22Rv1 (cell line): ENCODE results near the gene LCT.
"Not testable (repeated sequence)": the region's sequence is repeated elsewhere in the genome, so short reads cannot be mapped to it uniquely, and the experiment has no call there.

Experiments
- H3K27ac ChIP-seq: fragments of 450-650 bp; 2 replicates; pipeline ENCODE4 v1.5.1; 2017
- ZFX ChIP-seq: fragments of 450-650 bp; IDR thresholded peaks from 2 replicates; pipeline ENCODE4 v1.6.1; 2017; ENCODE audit warnings: antibody characterized with exemption, borderline replicate concordance
- TF ChIP-seq, protein P1 (sequence below): fragments of 450-650 bp; IDR thresholded peaks from 2 replicates; pipeline ENCODE4 v1.5.1; 2017; ENCODE audit warnings: mild to moderate bottlenecking

The LCT gene

GRCh38 chr2:135798275-135798705 lies 38.7 kb downstream of the LCT start:
- no peak overlapping the region for H3K27ac ChIP-seq
- no peak for TF ChIP-seq ZFX
- TF ChIP-seq, protein P1, sequence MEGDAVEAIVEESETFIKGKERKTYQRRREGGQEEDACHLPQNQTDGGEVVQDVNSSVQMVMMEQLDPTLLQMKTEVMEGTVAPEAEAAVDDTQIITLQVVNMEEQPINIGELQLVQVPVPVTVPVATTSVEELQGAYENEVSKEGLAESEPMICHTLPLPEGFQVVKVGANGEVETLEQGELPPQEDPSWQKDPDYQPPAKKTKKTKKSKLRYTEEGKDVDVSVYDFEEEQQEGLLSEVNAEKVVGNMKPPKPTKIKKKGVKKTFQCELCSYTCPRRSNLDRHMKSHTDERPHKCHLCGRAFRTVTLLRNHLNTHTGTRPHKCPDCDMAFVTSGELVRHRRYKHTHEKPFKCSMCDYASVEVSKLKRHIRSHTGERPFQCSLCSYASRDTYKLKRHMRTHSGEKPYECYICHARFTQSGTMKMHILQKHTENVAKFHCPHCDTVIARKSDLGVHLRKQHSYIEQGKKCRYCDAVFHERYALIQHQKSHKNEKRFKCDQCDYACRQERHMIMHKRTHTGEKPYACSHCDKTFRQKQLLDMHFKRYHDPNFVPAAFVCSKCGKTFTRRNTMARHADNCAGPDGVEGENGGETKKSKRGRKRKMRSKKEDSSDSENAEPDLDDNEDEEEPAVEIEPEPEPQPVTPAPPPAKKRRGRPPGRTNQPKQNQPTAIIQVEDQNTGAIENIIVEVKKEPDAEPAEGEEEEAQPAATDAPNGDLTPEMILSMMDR: no peak

GRCh38 chr2:135797497-135798274 lies 39.3 kb downstream of the LCT start:
- H3K27ac ChIP-seq: no peak overlapping the region
- no peak for TF ChIP-seq ZFX
- TF ChIP-seq, protein P1: peak; percentile 79

DNA sequence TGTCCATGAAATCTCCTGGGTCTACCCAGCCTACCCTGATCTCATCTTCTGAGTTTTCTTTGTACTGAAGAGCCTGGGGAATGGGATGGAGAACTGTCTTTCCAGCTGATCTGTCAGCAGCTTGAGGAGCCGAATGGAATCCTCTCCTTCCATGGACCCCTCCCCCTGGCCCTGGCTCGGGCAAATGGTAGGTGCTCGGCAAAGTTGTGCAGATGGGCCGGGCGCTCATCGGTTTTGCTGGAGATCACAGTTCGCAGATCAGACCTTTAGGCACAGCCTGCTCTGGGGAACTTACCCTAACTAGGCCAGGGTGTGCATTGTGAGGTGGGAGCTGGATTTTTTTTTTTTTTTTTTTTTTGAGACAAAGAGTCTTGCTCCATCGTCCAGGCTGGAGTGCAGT lies 40.4 kb downstream of the LCT start:
- TF ChIP-seq, protein P1: no peak
- TF ChIP-seq ZFX: no peak
- H3K27ac ChIP-seq: no peak overlapping the region

GRCh38 chr2:135795641-135796040 lies 41.3 kb downstream of the LCT start:
- H3K27ac ChIP-seq: not testable (repeated sequence)

- H3K27ac ChIP-seq: no peak overlapping the region
- TF ChIP-seq, protein P1: no peak
- no peak for TF ChIP-seq ZFX
Observed at GRCh38 chr2:135792401-135793150, 44.4 kb downstream of the LCT start.

- TF ChIP-seq, protein P1: no peak
- no peak for TF ChIP-seq ZFX
- no peak overlapping the region for H3K27ac ChIP-seq
Observed at GRCh38 chr2:135791418-135792190, 45.4 kb downstream of the LCT start.

GRCh38 chr2:135790423-135790822 lies 46.6 kb downstream of the LCT start:
- H3K27ac ChIP-seq: no peak overlapping the region
- TF ChIP-seq, protein P1: no peak
- no peak for TF ChIP-seq ZFX
